ENCODE measurements around the gene FYB1.

GRCh38 chr5:39148983-39149534, 70.3 kb downstream of the FYB1 start:
- TF ChIP-seq CTCF (conservative IDR thresholded peaks at IDR 0.05; ENCODE audit: low read depth, low read length), result peak; percentile 37
- TF ChIP-seq POLR2A (IDR thresholded peaks at IDR 0.05; ENCODE audit: low read depth, low read length), result no peak
- no peak for TF ChIP-seq RFX5 (IDR thresholded peaks at IDR 0.05; ENCODE audit: low read depth, low read length)
- no peak for TF ChIP-seq ELK1 (IDR thresholded peaks at IDR 0.05; ENCODE audit: borderline replicate concordance, low read depth, low read length)
- no peak for TF ChIP-seq USF2 (IDR thresholded peaks at IDR 0.05; ENCODE audit: low read depth, low read length)
- TF ChIP-seq RCOR1 (IDR thresholded peaks at IDR 0.05; ENCODE audit: insufficient replicate concordance, low read length), result no peak
- TF ChIP-seq NFE2L2 (IDR thresholded peaks at IDR 0.05; ENCODE audit: low read depth, low read length), result no peak
- TF ChIP-seq MAZ (IDR thresholded peaks at IDR 0.05; ENCODE audit: borderline replicate concordance, low read depth, low read length), result no peak
- TF ChIP-seq CEBPB (IDR thresholded peaks at IDR 0.05; ENCODE audit: low read depth, low read length), result no peak
- TF ChIP-seq RAD21 (IDR thresholded peaks at IDR 0.05; ENCODE audit: low read length), result peak; percentile 38
- TF ChIP-seq CHD1 (IDR thresholded peaks at IDR 0.05; ENCODE audit: low read depth, low read length), result no peak
- TF ChIP-seq SMC3 (IDR thresholded peaks at IDR 0.05; ENCODE audit: low read depth, low read length), result peak; percentile 25; the same call in 1 of the 2 replicates
